HG03439 (cell line): ENCODE results near the gene ZNF684.
"Not testable (repeated sequence)": the region's sequence is repeated elsewhere in the genome, so short reads cannot be mapped to it uniquely, and the experiment has no call there.

Experiments
- ATAC-seq: cut with Tn5 transposase; IDR thresholded peaks from one replicate; pipeline ENCODE4 v1.9.1; 2021; ENCODE audit warnings: mild to moderate bottlenecking, moderate library complexity; ENCODE audit not compliant: unreplicated experiment

Gene ZNF684

GRCh38 chr1:40567825-40568224, 36.4 kb downstream of the ZNF684 start:
- no peak for ATAC-seq

- not testable (repeated sequence) for ATAC-seq
Observed at GRCh38 chr1:40574805-40575204, 43.4 kb downstream of the ZNF684 start.

GRCh38 chr1:40575336-40575735, 43.9 kb downstream of the ZNF684 start:
- ATAC-seq, result no peak

- no peak for ATAC-seq
Observed at GRCh38 chr1:40582116-40582515, 50.7 kb downstream of the ZNF684 start.

GRCh38 chr1:40583980-40584379, 52.5 kb downstream of the ZNF684 start:
- no peak for ATAC-seq

- no peak for ATAC-seq
Observed at GRCh38 chr1:40588586-40588985, 57.1 kb downstream of the ZNF684 start.

- no peak for ATAC-seq
Observed at GRCh38 chr1:40592107-40592803, 60.8 kb downstream of the ZNF684 start.

GRCh38 chr1:40593449-40594186, 62.2 kb downstream of the ZNF684 start:
- no peak for ATAC-seq

GRCh38 chr1:40594187-40594531, 62.7 kb downstream of the ZNF684 start:
- ATAC-seq, result no peak

- ATAC-seq, result no peak
Observed at GRCh38 chr1:40595623-40596022, 64.2 kb downstream of the ZNF684 start.
